Posterior vena cava (tissue), 2 donors: ENCODE data around the gene PBX1. TPM values are rescaled to one million over a fixed set of nuclear protein-coding genes. Genes with fewer than 3 reads are reported as not detected.

ENCODE experiments used
- DNase-seq: peaks from one replicate; pipeline ENCODE4 v3.0.0-alpha.2; 2020; ENCODE audit warnings: low spot score
- intact Hi-C, 2 donors: fragments of 100-400 bp; cut with DNase I; formaldehyde crosslinking; loops; one replicate each; pipeline versions ENCODE4 v1.14.1 to v1.14.2; 2022 to 2023
- total RNA-seq, 2 donors: library from RNA; stranded (reverse); fragmentation: NEBNext Ultra II Directional; extraction: Animal tissue kit (Norgen Biotek cat#: 25700); gene quantifications; one replicate each; pipeline ENCODE4 v1.2.1, GENCODE V29; 2021
- donor health status: DM: yes; HTN: yes; CAD: no.
- donor health status: DM: yes; HTN: yes; CAD: no.

Gene PBX1
- total RNA-seq, 2 donors from 2014 or later, result 84.2 to 146 TPM

DNA sequence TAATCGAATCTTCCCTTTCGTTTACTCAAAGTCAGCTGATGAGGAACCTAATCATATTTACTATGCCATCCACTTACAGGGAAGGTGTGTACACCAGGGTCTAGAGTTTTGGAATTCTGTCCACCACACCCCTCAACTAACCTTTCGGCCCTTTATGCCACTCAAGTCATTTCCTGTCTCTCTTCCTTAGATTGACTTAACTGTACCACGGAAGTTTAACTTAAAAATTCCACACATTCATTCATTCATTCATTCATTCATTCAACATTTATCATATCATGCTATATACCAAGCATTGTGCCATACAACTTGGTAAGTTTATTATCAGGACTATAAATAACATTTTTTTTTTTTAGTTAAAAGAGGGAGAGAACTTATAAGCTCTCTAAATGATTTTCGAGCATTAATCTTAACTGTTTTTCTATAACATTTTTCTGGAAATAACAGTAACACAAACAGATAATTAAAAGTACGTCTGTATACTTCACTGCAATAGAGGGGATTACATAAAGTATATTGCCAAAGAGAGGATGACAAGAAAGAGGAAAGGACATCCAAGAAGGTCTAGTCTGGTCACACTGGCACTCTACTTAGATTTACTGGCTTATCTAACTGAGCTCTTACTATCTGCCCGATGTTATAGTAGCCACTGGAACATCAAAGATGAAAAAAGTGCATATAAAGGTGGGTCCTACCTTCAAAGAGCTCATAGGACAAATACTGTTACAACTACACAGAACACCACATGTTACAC is 243.7 kb downstream of the PBX1 start:
- DNase-seq, result no peak
- intact Hi-C loops, result no loop called here

GRCh38 chr1:164803366-164803765 is 244.4 kb downstream of the PBX1 start:
- no peak for DNase-seq
- intact Hi-C loops, result no loop called here

- intact Hi-C loops, result no loop called here
- no peak for DNase-seq
These were observed 245.4 kb downstream of the PBX1 start for GRCh38 chr1:164804366-164804765.

- no peak for DNase-seq
- intact Hi-C loops, result no loop called here
These were observed 246.4 kb downstream of the PBX1 start for GRCh38 chr1:164805399-164805798.

GRCh38 chr1:164806531-164806930 is 247.5 kb downstream of the PBX1 start:
- intact Hi-C loops, result no loop called here
- DNase-seq, result no peak

- intact Hi-C loops, result no loop called here
- DNase-seq, result no peak
These were observed 254.8 kb downstream of the PBX1 start for GRCh38 chr1:164813776-164814175.

GRCh38 chr1:164821648-164822047 is 262.7 kb downstream of the PBX1 start:
- intact Hi-C loops, result no loop called here

GRCh38 chr1:164823486-164824279 is 264.7 kb downstream of the PBX1 start:
- no peak for DNase-seq
- intact Hi-C loops, result no loop called here

More at GRCh38 chr1:164821648-164822047, 262.7 kb downstream of the PBX1 start:
- no peak for DNase-seq

DNA sequence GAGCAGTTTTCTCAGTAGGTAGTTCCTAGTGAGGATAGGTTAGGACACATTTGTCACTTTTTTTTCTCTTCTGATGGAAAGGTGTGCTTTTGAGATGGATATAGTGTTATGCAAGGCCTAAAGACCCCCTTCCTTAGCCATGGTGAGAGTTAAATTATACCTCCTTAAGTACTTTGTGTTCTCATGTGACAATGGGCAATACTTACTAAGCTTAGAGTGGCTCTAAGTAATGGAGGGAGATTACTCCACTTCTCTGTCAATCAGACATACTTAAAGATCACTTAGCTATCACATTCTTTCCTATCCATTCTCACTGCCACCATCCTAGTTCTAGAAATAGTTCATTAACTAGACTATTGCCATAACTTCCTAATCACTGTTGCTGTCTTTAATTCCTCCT is 265.6 kb downstream of the PBX1 start:
- intact Hi-C loops, result no loop called here

GRCh38 chr1:164830628-164831027 is 271.6 kb downstream of the PBX1 start:
- intact Hi-C loops, result no loop called here
- DNase-seq, result no peak

More for the DNA sequence above, 265.6 kb downstream of the PBX1 start:
- DNase-seq, result no peak

- intact Hi-C loops, result no loop called here
- DNase-seq, result no peak
These were observed 275.7 kb downstream of the PBX1 start for GRCh38 chr1:164834641-164835040.

- intact Hi-C loops, result no loop called here
- DNase-seq, result no peak
These were observed 277.6 kb downstream of the PBX1 start for GRCh38 chr1:164836614-164837018.

DNA sequence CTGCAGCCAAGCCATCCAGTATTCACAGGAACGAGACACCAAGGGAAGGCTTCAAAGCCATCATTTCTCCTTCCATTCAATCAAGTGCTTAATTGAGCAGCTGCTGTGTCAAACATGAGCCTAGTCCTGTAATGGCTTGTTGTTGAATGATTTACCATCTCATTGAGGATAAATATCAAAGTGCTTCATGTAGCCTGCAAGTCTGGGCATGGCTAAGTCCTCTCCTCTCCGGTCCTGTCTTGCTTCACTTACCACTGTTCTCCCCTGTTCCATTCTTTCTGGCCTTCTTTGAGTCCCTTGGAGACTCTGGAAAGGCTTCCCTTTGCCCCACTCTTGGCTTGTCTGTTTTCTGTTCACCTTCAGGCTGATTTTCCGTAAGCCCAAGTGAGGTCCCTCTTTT is 279.8 kb downstream of the PBX1 start:
- no peak for DNase-seq
- intact Hi-C loops, result no loop called here

GRCh38 chr1:164840936-164841335 is 282.0 kb downstream of the PBX1 start:
- DNase-seq, result no peak
- intact Hi-C loops, result no loop called here

DNA sequence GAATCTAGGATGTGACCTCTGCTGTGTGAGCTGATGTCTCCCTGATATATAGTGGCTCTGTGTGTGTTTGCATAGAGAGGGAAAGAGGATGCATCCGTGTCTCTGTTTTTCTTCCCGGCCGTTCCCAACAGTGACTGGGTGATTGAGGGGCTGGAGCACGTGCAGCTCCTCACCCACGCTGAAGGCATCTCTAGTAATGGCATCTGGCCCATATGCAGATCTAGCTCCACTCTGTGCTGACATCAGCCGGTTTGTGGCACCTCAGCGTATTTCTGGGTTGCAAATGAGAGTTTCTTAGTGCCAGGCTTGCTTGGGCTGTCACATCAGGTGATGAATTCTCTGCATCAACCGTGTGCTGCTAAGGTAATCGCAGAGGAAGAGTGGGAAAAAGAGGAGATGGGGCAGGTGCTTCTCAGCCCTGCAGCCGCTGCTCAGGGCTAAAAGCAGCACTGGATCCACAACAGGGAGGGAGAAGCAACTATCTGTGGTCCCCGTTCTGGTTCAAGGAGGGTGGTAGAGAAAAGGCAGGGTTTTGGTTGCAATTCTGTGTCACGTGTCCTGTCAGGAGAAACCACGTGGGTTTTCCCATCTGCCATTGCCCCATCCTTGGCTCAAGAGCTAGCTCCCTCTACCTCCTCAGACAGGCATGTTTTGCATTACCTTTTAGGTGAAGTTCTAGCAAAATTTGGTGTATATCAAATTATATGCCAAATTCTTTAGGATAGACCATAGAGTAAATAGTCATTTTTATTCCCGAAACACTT is 282.9 kb downstream of the PBX1 start:
- intact Hi-C loops, result no loop called here
- DNase-seq, result no peak

- intact Hi-C loops, result no loop called here
- DNase-seq, result no peak
These were observed 283.9 kb downstream of the PBX1 start for GRCh38 chr1:164842870-164843269.

DNA sequence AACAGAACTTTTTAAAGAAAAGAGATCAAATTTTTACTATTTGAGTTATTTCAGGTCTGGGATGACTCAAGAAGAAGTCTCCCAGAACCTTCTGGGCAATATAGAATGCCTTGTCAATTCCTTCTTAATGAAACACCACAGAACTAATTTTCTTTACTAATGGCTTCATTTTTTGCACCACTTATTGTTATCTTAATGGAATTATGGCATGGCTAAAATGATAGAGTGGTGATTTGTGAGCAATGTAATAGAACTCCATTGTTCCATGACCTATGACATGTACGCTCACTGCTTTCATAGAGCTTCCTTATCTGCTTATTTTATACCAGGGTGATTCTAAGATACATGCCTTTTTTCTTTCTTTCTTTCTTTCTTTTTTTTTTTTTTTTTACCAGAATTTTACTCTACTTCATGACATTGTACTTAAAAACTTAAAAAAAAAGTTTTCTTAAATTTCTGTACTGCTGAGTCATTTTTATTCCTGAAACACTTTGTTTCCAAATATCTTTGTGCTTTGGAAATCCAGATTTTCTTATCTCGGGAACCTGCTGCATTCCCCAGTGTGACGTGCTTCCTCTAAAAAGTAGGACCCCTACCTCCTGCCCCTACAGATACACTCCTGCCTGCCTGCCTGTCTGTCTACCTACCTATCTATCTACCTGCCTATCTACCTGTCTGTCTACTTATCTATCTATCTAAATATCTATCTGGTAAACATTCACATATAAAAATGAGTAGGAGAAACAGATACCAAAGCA is 284.9 kb downstream of the PBX1 start:
- no peak for DNase-seq
- intact Hi-C loops, result no loop called here

DNA sequence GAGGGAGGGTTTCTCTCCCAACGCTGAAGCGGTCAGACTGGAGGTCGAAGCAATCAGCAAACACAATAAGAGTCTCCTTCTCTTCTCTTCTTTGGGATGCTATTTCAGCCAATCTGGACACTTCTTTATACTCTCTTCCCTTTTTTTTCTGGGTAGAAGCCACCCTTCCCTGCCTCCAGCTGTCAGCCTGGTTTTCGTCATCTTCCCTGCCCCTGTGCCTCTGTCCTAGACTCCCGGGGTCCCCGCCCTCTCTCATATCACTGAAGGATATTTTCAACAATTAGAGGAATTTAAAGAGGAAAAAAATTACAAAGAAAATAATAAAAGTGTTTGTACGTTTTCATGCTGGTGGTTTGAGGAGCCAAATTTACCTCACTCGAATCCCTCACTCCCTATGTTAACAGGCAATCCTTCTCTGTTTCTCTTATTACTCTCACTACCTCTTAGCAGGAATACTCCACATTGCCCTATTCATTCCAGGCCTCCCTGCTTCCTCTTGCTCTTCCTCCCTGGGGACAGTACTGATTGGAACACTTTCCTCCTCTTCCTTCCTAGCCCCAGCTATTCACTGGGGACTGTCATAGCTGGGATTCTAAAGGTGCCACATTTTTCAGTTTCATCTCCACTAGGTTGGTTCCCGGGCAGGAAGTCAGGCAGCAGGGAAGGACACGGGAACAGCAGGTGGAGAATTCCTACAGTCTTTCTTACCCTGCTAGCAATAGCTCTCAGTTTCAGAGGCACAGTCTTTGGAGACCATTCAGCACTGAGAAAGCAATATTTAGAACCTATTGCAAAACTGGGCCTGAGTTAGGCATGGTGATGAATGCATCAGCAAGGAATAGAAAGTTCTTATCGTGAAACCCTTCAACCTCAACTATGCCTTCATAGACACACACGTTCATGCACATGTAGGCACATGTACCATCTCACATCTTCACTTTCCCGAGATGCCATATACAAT is 288.0 kb downstream of the PBX1 start:
- intact Hi-C loops, result no loop called here

More for the DNA sequence above, 288.0 kb downstream of the PBX1 start:
- DNase-seq, result no peak
